ENCODE results near the gene PARD3B. TPM values are rescaled to one million over a fixed set of nuclear protein-coding genes. Genes with fewer than 3 reads are reported as not detected.

Gene PARD3B
- polyA plus RNA-seq, 3 donors, result not detected

DNA sequence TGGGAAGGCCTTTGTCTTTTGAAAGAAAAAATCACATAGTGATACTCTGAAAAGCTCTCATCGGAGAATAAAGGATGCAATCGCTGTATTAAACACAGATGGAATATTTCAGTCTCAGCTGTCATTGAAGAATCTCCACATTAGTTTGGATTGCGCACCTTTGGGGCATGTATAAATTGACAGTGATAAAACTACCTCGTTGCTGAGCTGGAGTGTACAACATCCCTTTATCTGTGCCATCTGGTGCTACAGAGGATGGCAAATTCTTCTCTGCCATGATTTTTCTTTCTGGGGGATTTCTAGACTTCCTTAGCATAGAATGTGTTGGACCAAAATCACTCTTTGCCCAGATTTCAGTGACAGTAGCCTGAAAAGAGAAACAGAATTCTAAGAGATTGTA, 185.3 kb downstream of the PARD3B start:
- Mint-ChIP-seq H3K36me3 (no peaks in the 10 kb centered on the region), H3K27me3 (ENCODE audit: low read depth in 3 of 3) (no peaks in the 10 kb centered on the region), H3K27ac (no peak overlapping the region)

DNA sequence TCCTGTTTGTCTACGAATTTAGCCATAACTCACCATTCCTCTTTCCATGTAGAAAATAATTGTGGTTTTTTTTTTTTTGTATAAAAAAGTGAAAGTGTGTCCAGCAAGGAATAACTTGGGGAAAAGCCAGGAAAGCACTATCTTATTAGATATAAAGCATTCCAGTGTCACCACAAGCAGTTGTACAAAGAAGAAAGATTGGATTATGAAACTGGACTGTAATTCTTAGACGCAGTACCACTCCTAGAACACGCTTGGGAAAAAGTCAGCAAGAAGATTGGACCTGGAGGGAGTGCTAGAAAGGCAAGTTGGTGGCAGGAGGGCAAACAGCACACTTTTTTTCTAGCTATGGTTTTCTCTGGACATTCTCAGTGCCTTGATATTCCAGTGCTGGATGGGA, 186.7 kb downstream of the PARD3B start:
- Mint-ChIP-seq H3K4me3 (no peak overlapping the region), H3K4me1 (no peaks in the 10 kb centered on the region), H3K9me3 (peaks cover 0 to 7% (median 4%) of the 10 kb centered on the region in 7 donors), H3K27me3 (ENCODE audit: low read depth in 3 of 3) (no peaks in the 10 kb centered on the region), H3K27ac (no peak overlapping the region), H3K36me3 (no peaks in the 10 kb centered on the region)
- H3K36me3 ChIP-seq (replicated peaks in 1 of 2; ENCODE audit: control insufficient read depth in 1 of 2, insufficient read depth in 2 of 2, low read length in 2 of 2), result no peaks in the 10 kb centered on the region
- DNase-seq, result no peak
- H4K20me1 ChIP-seq (ENCODE audit: insufficient read depth, low read length), result no peaks in the 10 kb centered on the region
- no peaks in the 10 kb centered on the region for H3K79me2 ChIP-seq (ENCODE audit: insufficient read depth, low read length)
- H3K27me3 ChIP-seq (ENCODE audit: control insufficient read depth in 2 of 2, insufficient read depth in 2 of 2, low read length in 2 of 2), result no peaks in the 10 kb centered on the region
- H3K9ac ChIP-seq (ENCODE audit: insufficient read depth, low read length, poor library complexity, severe bottlenecking), result no peak overlapping the region
- H2AFZ ChIP-seq (ENCODE audit: insufficient read depth, low read depth, low read length, poor library complexity, severe bottlenecking), result no peak overlapping the region
- no CpG with 5 or more reads among the region's 3 CpGs for WGBS (ENCODE audit: insufficient coverage)
- H3K9me3 ChIP-seq (replicated peaks in 1 of 2; ENCODE audit: control insufficient read depth in 1 of 2, insufficient read depth in 1 of 2, low read length in 2 of 2), result peaks cover 0 to 4% of the 10 kb centered on the region in 2 donors
- no peak overlapping the region for H3K27ac ChIP-seq (ENCODE audit: low read depth in 1 of 2, low read length in 2 of 2)
- no peak overlapping the region for H3K4me2 ChIP-seq (replicated peaks; ENCODE audit: extremely low read depth, low read length, poor library complexity, severe bottlenecking)
- H3K4me1 ChIP-seq (ENCODE audit: control insufficient read depth in 1 of 2, insufficient read depth in 2 of 2, low read length in 2 of 2), result no peaks in the 10 kb centered on the region
- no peak overlapping the region for H3K4me3 ChIP-seq (replicated peaks in 1 of 3; ENCODE audit: low read depth in 2 of 3, low read length in 3 of 3)
- TF ChIP-seq, protein P1, sequence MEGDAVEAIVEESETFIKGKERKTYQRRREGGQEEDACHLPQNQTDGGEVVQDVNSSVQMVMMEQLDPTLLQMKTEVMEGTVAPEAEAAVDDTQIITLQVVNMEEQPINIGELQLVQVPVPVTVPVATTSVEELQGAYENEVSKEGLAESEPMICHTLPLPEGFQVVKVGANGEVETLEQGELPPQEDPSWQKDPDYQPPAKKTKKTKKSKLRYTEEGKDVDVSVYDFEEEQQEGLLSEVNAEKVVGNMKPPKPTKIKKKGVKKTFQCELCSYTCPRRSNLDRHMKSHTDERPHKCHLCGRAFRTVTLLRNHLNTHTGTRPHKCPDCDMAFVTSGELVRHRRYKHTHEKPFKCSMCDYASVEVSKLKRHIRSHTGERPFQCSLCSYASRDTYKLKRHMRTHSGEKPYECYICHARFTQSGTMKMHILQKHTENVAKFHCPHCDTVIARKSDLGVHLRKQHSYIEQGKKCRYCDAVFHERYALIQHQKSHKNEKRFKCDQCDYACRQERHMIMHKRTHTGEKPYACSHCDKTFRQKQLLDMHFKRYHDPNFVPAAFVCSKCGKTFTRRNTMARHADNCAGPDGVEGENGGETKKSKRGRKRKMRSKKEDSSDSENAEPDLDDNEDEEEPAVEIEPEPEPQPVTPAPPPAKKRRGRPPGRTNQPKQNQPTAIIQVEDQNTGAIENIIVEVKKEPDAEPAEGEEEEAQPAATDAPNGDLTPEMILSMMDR (IDR thresholded peaks at IDR 0.05), result no peak
- intact Hi-C loops (cut with micrococcal nuclease), result no loop called here

More for the DNA sequence above, 185.3 kb downstream of the PARD3B start:
- no peaks in the 10 kb centered on the region for H3K27me3 ChIP-seq (ENCODE audit: control insufficient read depth in 2 of 2, insufficient read depth in 2 of 2, low read length in 2 of 2)
- no peaks in the 10 kb centered on the region for H3K4me1 ChIP-seq (ENCODE audit: control insufficient read depth in 1 of 2, insufficient read depth in 2 of 2, low read length in 2 of 2)
- H3K4me3 ChIP-seq (replicated peaks in 1 of 3; ENCODE audit: low read depth in 2 of 3, low read length in 3 of 3), result no peak overlapping the region
- H3K79me2 ChIP-seq (ENCODE audit: insufficient read depth, low read length), result no peaks in the 10 kb centered on the region
- no peaks in the 10 kb centered on the region for H4K20me1 ChIP-seq (ENCODE audit: insufficient read depth, low read length)
- no peak for DNase-seq
- H3K9me3 Mint-ChIP-seq, result peaks cover 0 to 8% (median 4%) of the 10 kb centered on the region in 7 donors
- no peak overlapping the region for H2AFZ ChIP-seq (ENCODE audit: insufficient read depth, low read depth, low read length, poor library complexity, severe bottlenecking)
- no peak overlapping the region for H3K4me2 ChIP-seq (replicated peaks; ENCODE audit: extremely low read depth, low read length, poor library complexity, severe bottlenecking)
- H3K9me3 ChIP-seq (replicated peaks in 1 of 2; ENCODE audit: control insufficient read depth in 1 of 2, insufficient read depth in 1 of 2, low read length in 2 of 2), result peaks cover 0 to 4% of the 10 kb centered on the region in 2 donors
- H3K27ac ChIP-seq (ENCODE audit: low read depth in 1 of 2, low read length in 2 of 2), result no peak overlapping the region
- no peaks in the 10 kb centered on the region for H3K36me3 ChIP-seq (replicated peaks in 1 of 2; ENCODE audit: control insufficient read depth in 1 of 2, insufficient read depth in 2 of 2, low read length in 2 of 2)
- H3K4me3 Mint-ChIP-seq, result no peak overlapping the region
- intact Hi-C loops (cut with micrococcal nuclease), result no loop called here
- TF ChIP-seq, protein P1 (IDR thresholded peaks at IDR 0.05), result no peak
- H3K9ac ChIP-seq (ENCODE audit: insufficient read depth, low read length, poor library complexity, severe bottlenecking), result no peak overlapping the region
- no peaks in the 10 kb centered on the region for H3K4me1 Mint-ChIP-seq
- 86% methylated on average over 1 of the region's 4 CpGs for WGBS (ENCODE audit: insufficient coverage)

All from CD14-positive monocyte (primary cell).